GM20431 (cell line): Measurements from ENCODE around the gene BCL6.

Experiments
- in situ Hi-C: fragments of 300-500 bp; cut with MseI, MboI; formaldehyde crosslinking; loops from one replicate; pipeline ENCODE4 v1.15.0; 2020; ENCODE audit warnings: low sequenced_read_pairs; ENCODE audit not compliant: unreplicated experiment

The BCL6 gene

DNA sequence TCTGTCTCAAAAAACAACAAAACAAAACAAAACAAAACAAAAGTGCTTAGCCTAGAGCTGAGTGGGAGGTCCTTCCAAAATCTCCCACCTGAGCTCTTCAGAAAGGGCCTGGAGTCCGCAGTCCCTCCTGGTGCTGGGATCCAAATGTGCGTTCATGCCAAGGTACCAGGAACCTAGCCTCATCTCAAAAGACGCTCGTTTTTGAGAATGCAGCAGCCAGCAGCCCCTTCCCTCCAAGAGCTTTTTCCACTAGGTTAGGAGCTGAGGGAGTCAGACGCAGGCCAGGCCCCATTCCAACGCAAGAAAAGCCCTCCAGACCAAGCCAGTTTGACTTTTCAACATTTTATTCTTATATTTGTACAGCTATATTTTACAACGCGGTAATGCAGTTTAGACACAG lies 24.2 kb downstream of the BCL6 start:
- in situ Hi-C loops, result no loop called here

DNA sequence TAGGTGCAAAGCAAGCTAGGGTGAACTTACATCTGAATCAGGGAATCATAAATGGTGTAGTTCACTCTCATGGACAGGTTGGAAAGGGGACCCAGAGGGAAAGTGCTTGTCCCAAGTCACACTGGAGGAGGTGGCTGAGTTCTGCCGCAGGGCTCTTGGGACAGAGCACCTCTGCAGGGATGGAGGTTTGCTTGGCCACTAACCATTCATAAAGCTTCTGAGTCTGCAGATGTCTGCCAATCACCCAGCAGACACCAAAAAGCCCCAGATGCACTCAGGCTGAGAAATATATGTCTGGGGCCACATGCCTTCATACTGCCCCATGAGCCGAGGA lies 25.0 kb downstream of the BCL6 start:
- in situ Hi-C loops, result no loop called here

GRCh38 chr3:187719628-187720336 lies 25.5 kb downstream of the BCL6 start:
- in situ Hi-C loops, result no loop called here

DNA sequence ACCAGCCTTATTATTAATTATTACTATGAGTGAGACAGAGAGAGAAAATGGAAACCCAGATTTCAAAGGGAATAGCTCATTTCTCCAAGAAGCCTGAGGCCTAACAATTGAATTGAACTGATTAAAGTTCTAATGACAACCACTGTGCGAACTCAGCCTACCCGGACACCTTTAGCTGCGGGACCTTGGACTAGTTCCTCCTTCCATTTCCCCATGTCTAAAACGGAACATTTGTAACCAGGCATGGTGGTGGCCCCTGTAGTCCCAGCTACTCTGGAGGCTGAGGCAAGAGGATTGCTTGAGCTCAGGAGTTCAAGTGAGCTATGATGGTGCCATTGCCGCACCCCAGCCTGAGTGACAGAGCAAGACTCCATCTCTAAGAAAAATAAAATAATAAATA lies 26.5 kb downstream of the BCL6 start:
- in situ Hi-C loops, result no loop called here

GRCh38 chr3:187717572-187717971 lies 27.7 kb downstream of the BCL6 start:
- in situ Hi-C loops, result no loop called here

DNA sequence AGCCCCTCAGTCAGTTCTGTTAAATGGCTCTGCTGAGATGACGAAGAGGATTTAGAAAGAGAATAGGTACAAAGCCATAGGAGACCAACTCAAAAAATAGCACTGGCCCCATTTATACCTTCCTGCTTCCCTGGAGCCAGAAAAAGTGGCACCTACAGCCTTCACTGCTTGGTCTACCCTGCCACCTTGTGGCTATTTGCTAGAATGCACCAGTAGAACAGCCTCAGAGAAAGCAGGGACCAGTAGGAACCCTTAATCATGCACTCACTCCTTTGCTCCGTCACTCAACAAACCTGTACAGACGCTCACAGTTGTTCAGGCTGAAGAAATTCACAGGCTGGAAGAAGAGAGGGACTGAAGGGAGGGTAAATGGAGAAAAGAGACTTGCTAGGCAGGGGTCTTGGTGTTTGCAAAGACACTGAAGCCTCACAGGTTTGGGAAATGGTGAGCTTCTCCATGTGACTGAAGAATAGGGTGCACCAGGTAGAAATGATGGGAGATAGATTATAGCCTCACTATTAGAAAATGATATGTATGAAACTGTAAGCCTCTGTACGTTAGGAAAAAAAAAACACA lies 30.8 kb downstream of the BCL6 start:
- in situ Hi-C loops, result no loop called here

DNA sequence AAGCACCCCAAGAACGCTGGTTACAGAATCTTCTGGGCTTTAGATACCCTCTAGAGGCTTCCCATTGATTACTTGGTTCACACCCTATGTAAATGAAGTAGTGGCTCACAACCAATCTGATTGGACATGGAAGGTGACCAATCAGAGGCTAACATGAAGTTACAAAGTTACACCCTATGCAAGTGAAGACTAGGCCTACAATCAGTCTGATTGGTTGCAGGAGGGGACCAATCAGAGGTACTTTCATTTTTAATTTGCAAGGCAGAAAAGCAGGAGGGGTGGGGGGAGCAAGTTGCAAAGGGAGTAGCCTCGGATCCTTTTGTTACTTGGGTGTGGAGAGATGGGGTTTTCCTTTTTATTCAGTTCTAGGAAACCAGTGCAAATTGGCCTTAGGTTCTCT lies 31.8 kb downstream of the BCL6 start:
- in situ Hi-C loops, result no loop called here

- in situ Hi-C loops, result no loop called here
These were observed 36.1 kb downstream of the BCL6 start for GRCh38 chr3:187709155-187709554.

DNA sequence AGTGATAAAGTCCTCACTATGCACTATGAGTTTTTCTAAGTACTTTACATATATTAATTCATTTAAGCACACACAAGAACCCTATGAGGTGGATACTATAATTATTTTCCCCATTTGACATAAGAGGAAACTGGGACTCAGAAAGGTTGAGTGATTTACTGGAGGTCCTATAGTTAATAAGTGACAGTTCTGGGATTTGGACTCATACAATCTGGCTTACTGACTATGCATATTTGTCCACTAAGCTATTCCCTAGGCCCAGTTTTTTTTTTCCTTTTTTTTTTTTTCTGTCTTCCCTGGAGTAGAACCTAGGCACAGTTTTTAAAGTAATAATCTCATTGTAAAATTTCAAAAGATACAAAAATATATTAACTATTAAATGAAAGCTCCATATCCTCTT lies 36.6 kb downstream of the BCL6 start:
- in situ Hi-C loops, result no loop called here

DNA sequence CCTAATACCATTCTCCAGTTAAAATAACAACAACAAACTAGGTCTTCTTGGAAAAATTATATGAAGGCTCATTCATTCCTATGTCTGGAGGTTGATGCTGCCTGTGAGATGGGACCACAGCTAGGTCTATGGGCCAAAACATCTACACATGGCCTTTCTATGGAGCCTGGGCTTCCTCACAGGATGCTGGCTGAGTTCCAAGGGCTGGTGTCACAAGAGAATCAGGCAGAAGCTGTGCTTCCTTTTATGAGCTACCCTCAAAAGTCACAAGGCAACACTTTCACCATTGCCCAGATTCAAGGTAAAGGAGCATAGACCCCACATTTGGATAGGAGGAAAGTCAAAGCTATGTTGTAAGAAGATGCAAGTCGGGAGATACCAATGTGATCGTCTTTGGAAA lies 38.3 kb downstream of the BCL6 start:
- in situ Hi-C loops, result no loop called here

DNA sequence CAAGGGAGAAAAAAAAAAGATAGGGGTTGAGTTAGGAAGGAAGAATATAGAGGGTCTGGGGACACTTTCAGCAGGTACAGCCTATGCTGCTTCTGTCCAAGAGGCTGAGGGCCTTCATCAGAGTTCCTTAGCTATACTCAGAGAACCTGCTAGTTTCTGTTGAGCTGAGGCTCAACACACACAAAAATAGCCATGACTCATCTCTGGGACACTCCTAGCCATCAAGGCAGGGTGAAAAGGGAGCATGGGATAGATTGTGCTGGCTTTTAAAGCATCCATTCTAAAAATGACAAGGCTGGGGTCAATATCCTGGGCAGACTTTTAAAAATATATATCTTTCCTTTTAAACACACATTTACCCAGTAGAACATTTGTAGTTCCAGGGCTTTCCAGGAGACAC lies 40.1 kb downstream of the BCL6 start:
- in situ Hi-C loops, result no loop called here

- in situ Hi-C loops, result no loop called here
These were observed 42.7 kb downstream of the BCL6 start, which contains the start of gene RTP2 for GRCh38 chr3:187702507-187703033. TSS of gene RTP2 (minus strand) at chr3:187702557. CDS start at chr3:187702128, 429 bp downstream.

GRCh38 chr3:187700249-187700648 lies 45.0 kb downstream of the BCL6 start:
- in situ Hi-C loops, result no loop called here

DNA sequence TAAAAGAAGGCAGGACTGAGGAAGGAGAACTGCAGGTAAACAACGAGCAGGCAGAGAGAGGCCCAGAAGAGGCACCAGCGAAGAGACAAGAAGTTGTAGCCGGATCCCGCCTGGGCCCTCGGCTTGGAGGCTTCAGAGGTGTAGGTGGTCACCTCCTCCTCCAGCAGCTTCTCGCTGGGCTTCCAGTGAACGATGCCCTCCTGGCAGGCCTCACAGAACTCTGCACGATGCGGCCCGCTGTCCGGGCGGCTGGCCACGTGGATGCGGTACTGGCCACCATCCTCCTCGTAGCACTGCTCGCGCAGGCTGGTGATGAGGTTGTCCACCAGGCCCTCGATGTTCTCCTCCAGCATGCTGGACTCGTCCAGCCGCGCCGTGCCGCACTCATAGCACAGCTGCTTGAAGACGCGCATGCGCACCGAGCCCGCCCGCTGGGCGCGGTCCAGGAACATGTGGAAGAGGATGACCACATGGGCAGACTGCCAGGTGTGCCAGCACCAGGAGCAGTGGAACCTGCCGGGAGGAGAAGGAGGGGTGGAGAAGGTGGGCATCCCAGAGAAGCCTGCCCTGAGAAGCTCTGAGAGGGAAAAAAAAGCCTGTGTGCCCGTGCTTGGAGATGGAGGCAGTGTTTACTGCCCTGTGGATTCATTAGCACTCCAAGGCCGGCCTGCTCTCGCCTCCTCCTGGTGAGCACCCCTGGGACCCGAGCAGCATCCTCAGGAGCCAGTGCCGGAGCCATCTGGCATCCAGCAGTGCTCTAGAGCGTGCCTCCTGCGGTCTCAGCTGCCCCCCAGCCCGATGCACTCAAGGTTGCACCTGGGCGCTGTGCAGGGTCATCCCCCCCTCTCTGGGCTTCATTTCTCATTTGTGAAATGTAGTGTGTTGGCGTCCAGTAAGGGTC lies 46.5 kb downstream of the BCL6 start:
- in situ Hi-C loops, result no loop called here

- in situ Hi-C loops, result no loop called here
These were observed 49.2 kb downstream of the BCL6 start for GRCh38 chr3:187696021-187696420.

GRCh38 chr3:187695449-187695848 lies 49.8 kb downstream of the BCL6 start:
- in situ Hi-C loops, result no loop called here

GRCh38 chr3:187694801-187695200 lies 50.5 kb downstream of the BCL6 start:
- in situ Hi-C loops, result no loop called here

DNA sequence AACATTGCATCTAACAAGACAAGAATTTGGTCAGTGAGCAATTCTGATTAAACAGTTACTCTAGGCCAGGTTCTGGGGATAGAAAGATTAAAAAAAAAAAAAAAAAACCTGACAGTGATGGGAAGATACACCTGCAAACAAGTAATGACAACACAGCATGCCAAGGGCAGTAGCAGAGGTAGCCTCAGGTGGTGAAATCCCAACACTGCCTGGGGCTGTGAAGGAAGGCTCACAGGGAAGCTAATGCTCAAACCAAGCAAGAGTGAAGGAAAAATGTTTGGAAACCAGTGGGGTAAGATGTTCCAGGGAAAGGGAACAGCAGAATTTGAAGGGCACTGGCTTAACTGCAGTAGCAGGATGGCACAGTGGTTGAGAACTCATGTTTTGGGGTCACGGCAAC lies 51.8 kb downstream of the BCL6 start:
- in situ Hi-C loops, result no loop called here

DNA sequence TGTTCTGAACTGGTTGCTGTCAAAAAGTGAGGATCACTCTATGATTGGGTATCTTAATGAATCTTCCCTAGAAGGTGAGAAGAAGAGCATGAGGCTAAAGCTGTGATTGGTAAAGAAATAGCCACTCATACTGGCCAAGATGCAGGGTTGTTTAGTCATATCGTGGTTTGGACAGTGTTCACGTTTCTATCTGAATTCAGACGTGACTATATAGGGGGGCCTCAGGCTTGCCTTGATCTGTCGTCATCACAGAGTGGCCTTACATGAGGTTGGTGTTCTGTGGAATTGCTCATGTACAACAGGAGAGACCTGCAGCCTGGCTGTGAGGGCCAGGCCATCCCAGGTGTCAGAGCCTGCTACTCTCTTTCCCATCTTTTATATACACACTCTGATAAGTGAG lies 55.3 kb downstream of the BCL6 start:
- in situ Hi-C loops, result no loop called here

DNA sequence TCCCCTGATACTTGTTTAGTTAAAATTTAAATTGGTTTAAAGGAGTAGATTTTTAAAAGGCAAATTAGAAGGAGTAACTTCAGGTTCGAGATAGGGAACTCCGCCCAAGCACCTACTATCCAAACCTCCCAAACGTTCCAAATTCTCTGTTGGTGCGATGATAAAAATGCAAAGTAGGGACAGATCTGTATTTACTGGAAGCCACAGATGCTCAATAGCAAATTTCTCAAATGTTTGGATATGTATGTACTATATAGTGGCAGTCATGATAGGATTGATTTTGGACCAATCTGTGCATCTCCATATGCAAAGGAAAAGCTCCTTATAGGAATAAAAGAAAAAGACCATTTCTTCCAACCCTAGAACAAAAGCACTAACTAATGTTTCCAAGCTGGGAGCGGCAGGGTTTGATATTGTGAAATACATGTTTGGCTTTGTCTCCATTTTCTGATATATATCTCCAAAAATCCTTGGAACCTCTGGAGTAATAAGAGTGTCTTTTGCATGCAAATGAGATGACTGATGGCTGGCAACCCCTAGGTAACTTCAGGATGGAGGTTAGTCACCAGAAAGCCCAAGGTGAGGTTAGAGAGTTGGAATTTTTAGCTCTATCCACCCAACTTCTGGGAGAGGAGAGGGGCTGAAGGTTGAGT lies 58.5 kb downstream of the BCL6 start:
- in situ Hi-C loops, result no loop called here
